GM04504 (cell line): ENCODE measurements around the gene MYH7B.
A peak's percentile ranks its signal among the peaks of the same experiment; 100 is the strongest.

ENCODE experiments used
- DNase-seq: peaks from one replicate; pipeline ENCODE4 v3.0.0-alpha.2; 2012; ENCODE audit warnings: low read depth

The MYH7B gene

GRCh38 chr20:34977365-34978091 is 21.9 kb downstream of the MYH7B start:
- no peak for DNase-seq

GRCh38 chr20:34978092-34978744 is 22.6 kb downstream of the MYH7B start:
- DNase-seq, result no peak

GRCh38 chr20:34979366-34980153 is 23.9 kb downstream of the MYH7B start:
- no peak for DNase-seq

- DNase-seq, result peak; percentile 10
These were observed 25.0 kb downstream of the MYH7B start for GRCh38 chr20:34980543-34981233.

GRCh38 chr20:34982270-34983088 is 26.8 kb downstream of the MYH7B start:
- no peak for DNase-seq

- no peak for DNase-seq
These were observed 27.6 kb downstream of the MYH7B start for GRCh38 chr20:34983089-34983820.

- no peak for DNase-seq
These were observed 28.5 kb downstream of the MYH7B start for GRCh38 chr20:34983995-34984735.

- no peak for DNase-seq
These were observed 29.1 kb downstream of the MYH7B start for GRCh38 chr20:34984756-34985261.

GRCh38 chr20:34985461-34986310 is 30.0 kb downstream of the MYH7B start:
- DNase-seq, result no peak

- DNase-seq, result no peak
These were observed 30.9 kb downstream of the MYH7B start for GRCh38 chr20:34986311-34987287.

GRCh38 chr20:34987288-34988190 is 31.9 kb downstream of the MYH7B start:
- no peak for DNase-seq

GRCh38 chr20:34988191-34988540 is 32.5 kb downstream of the MYH7B start:
- DNase-seq, result no peak

GRCh38 chr20:34989118-34989517 is 33.5 kb downstream of the MYH7B start:
- DNase-seq, result no peak

GRCh38 chr20:34989670-34990069 is 34.0 kb downstream of the MYH7B start:
- no peak for DNase-seq

- DNase-seq, result no peak
These were observed 34.6 kb downstream of the MYH7B start for GRCh38 chr20:34990231-34990630.

- DNase-seq, result no peak
These were observed 35.1 kb downstream of the MYH7B start for GRCh38 chr20:34990661-34991214.
